Memory B cell (primary cell): Measurements from ENCODE around the gene NOP56.

Experiments
- ATAC-seq: fragments of 150-1000 bp; cut with Tn5 transposase; 2 replicates; pipeline ENCODE4 v1.10.0; 2021; ENCODE audit warnings: low read depth, mild to moderate bottlenecking, moderate library complexity
- DNase-seq, 2 donors: peaks; one replicate each; pipeline ENCODE4 v3.0.0; 2022; ENCODE audit warnings: low spot score in 2 of 2
- H3K27ac Mint-ChIP-seq: one replicate; pipeline ENCODE4 v1.8.0; 2022; ENCODE audit warnings: mild to moderate bottlenecking, moderate library complexity, mixed read lengths
- H3K27me3 Mint-ChIP-seq: one replicate; pipeline ENCODE4 v1.8.0; 2022; ENCODE audit warnings: mixed read lengths
- H3K36me3 Mint-ChIP-seq: one replicate; pipeline ENCODE4 v1.8.0; 2022; ENCODE audit warnings: mild to moderate bottlenecking, mixed read lengths
- H3K4me1 Mint-ChIP-seq: one replicate; pipeline ENCODE4 v1.8.0; 2022; ENCODE audit warnings: mixed read lengths
- H3K4me3 Mint-ChIP-seq: one replicate; pipeline ENCODE4 v1.8.0; 2022; ENCODE audit warnings: mild to moderate bottlenecking, moderate library complexity, mixed read lengths
- H3K9me3 Mint-ChIP-seq: one replicate; pipeline ENCODE4 v1.8.0; 2022; ENCODE audit warnings: mixed read lengths

NOP56 gene

GRCh38 chr20:2651772-2652723 lies at the start of gene NOP56:
NOP56 (plus strand) TSS chr20:2652632; CDS start chr20:2652661, 29 bp downstream.
- Mint-ChIP-seq H3K9me3 (no peaks in the 10 kb centered on the region), H3K4me3 (peak within 1 kb of the TSS; percentile 91), H3K27ac (peak within 1 kb of the TSS; percentile 90), H3K4me1 (peaks cover 14% of the 10 kb centered on the region), H3K36me3 (peaks cover 20% of the 10 kb centered on the region), H3K27me3 (no peaks in the 10 kb centered on the region)
- ATAC-seq (peak; percentile 81), DNase-seq (peak; percentile 97 to 98)

- ATAC-seq, result no peak
- Mint-ChIP-seq H3K4me1 (no peaks in the 10 kb centered on the region), H3K36me3 (peaks cover 2% of the 10 kb centered on the region), H3K9me3 (peaks cover 12% of the 10 kb centered on the region), H3K4me3 (no peak overlapping the region), H3K27me3 (no peaks in the 10 kb centered on the region), H3K27ac (no peak overlapping the region)
- no peak for DNase-seq
Measured at GRCh38 chr20:2602746-2603145, 49.7 kb upstream of the NOP56 start.

- Mint-ChIP-seq H3K4me1 (no peaks in the 10 kb centered on the region), H3K27me3 (no peaks in the 10 kb centered on the region), H3K27ac (no peak overlapping the region), H3K4me3 (no peak overlapping the region), H3K36me3 (peaks cover 2% of the 10 kb centered on the region), H3K9me3 (peaks cover 14% of the 10 kb centered on the region)
- no peak for ATAC-seq
- no peak for DNase-seq
Measured at GRCh38 chr20:2603816-2604505, 48.5 kb upstream of the NOP56 start.

- ATAC-seq (no peak), DNase-seq (no peak)
- peaks cover 3% of the 10 kb centered on the region for H3K36me3 Mint-ChIP-seq
- no peak overlapping the region for H3K4me3 Mint-ChIP-seq
- peaks cover 5% of the 10 kb centered on the region for H3K27me3 Mint-ChIP-seq
- peaks cover 15% of the 10 kb centered on the region for H3K9me3 Mint-ChIP-seq
- H3K4me1 Mint-ChIP-seq, result no peaks in the 10 kb centered on the region
- no peak overlapping the region for H3K27ac Mint-ChIP-seq
Measured at GRCh38 chr20:2604506-2604835, 48.0 kb upstream of the NOP56 start.

GRCh38 chr20:2606507-2607006 lies 45.9 kb upstream of the NOP56 start:
- Mint-ChIP-seq H3K4me3 (no peak overlapping the region), H3K27ac (no peak overlapping the region), H3K27me3 (peaks cover 18% of the 10 kb centered on the region), H3K9me3 (peaks cover 16% of the 10 kb centered on the region), H3K4me1 (no peaks in the 10 kb centered on the region), H3K36me3 (peaks cover 4% of the 10 kb centered on the region)
- DNase-seq, result no peak
- ATAC-seq, result no peak

GRCh38 chr20:2610326-2610725 lies 42.1 kb upstream of the NOP56 start:
- H3K9me3 Mint-ChIP-seq, result peaks cover 16% of the 10 kb centered on the region
- peaks cover 4% of the 10 kb centered on the region for H3K36me3 Mint-ChIP-seq

GRCh38 chr20:2610941-2611720 lies 41.3 kb upstream of the NOP56 start:
- Mint-ChIP-seq H3K4me3 (no peak overlapping the region), H3K36me3 (peaks cover 4% of the 10 kb centered on the region), H3K4me1 (no peaks in the 10 kb centered on the region), H3K27me3 (peaks cover 27% of the 10 kb centered on the region), H3K9me3 (peaks cover 13% of the 10 kb centered on the region), H3K27ac (no peak overlapping the region)
- ATAC-seq (no peak), DNase-seq (no peak)

More at GRCh38 chr20:2610326-2610725, 42.1 kb upstream of the NOP56 start:
- no peak for DNase-seq
- ATAC-seq, result no peak
- Mint-ChIP-seq H3K27me3 (peaks cover 25% of the 10 kb centered on the region), H3K27ac (no peak overlapping the region), H3K4me3 (no peak overlapping the region), H3K4me1 (no peaks in the 10 kb centered on the region)

GRCh38 chr20:2612073-2612472 lies 40.4 kb upstream of the NOP56 start:
- no peak for ATAC-seq
- Mint-ChIP-seq H3K9me3 (peaks cover 10% of the 10 kb centered on the region), H3K27ac (no peak overlapping the region), H3K4me3 (no peak overlapping the region), H3K27me3 (peaks cover 28% of the 10 kb centered on the region), H3K4me1 (peaks cover 2% of the 10 kb centered on the region), H3K36me3 (peaks cover 4% of the 10 kb centered on the region)
- no peak for DNase-seq

GRCh38 chr20:2616634-2617033 lies 35.8 kb upstream of the NOP56 start:
- Mint-ChIP-seq H3K27me3 (peaks cover 21% of the 10 kb centered on the region), H3K36me3 (peaks cover 3% of the 10 kb centered on the region), H3K27ac (no peak overlapping the region), H3K4me1 (peaks cover 7% of the 10 kb centered on the region), H3K4me3 (no peak overlapping the region), H3K9me3 (peaks cover 5% of the 10 kb centered on the region)
- ATAC-seq (no peak), DNase-seq (no peak)

GRCh38 chr20:2617099-2617714 lies 35.2 kb upstream of the NOP56 start:
- Mint-ChIP-seq H3K36me3 (peaks cover 3% of the 10 kb centered on the region), H3K4me3 (no peak overlapping the region), H3K4me1 (peaks cover 7% of the 10 kb centered on the region), H3K27me3 (peaks cover 17% of the 10 kb centered on the region), H3K9me3 (peaks cover 5% of the 10 kb centered on the region), H3K27ac (no peak overlapping the region)
- DNase-seq (no peak), ATAC-seq (peak; percentile 68)

GRCh38 chr20:2618815-2619214 lies 33.6 kb upstream of the NOP56 start:
- Mint-ChIP-seq H3K4me3 (no peak overlapping the region), H3K4me1 (peaks cover 7% of the 10 kb centered on the region), H3K27ac (no peak overlapping the region), H3K9me3 (peaks cover 5% of the 10 kb centered on the region), H3K27me3 (peaks cover 16% of the 10 kb centered on the region), H3K36me3 (peaks cover 3% of the 10 kb centered on the region)
- ATAC-seq, result peak; percentile 49
- DNase-seq, result no peak

GRCh38 chr20:2619337-2619736 lies 33.1 kb upstream of the NOP56 start:
- no peak for DNase-seq
- Mint-ChIP-seq H3K27me3 (peaks cover 16% of the 10 kb centered on the region), H3K36me3 (peaks cover 3% of the 10 kb centered on the region), H3K27ac (no peak overlapping the region), H3K4me1 (peaks cover 7% of the 10 kb centered on the region), H3K9me3 (peaks cover 5% of the 10 kb centered on the region), H3K4me3 (no peak overlapping the region)
- no peak for ATAC-seq

GRCh38 chr20:2619961-2620595 lies 32.4 kb upstream of the NOP56 start:
- no peak for ATAC-seq
- H3K9me3 Mint-ChIP-seq, result peaks cover 3% of the 10 kb centered on the region
- peaks cover 7% of the 10 kb centered on the region for H3K4me1 Mint-ChIP-seq
- peaks cover 3% of the 10 kb centered on the region for H3K36me3 Mint-ChIP-seq
- no peak overlapping the region for H3K27ac Mint-ChIP-seq
- no peak overlapping the region for H3K4me3 Mint-ChIP-seq
- DNase-seq, result no peak
- H3K27me3 Mint-ChIP-seq, result peaks cover 16% of the 10 kb centered on the region
